NOMO-1 treated with dmso at 0.1 percent for 144 hours (cell line): Measurements from ENCODE around the gene TMEM41A.
"Not testable (repeated sequence)": the region's sequence is repeated elsewhere in the genome, so short reads cannot be mapped to it uniquely, and the experiment has no call there.

Source experiments
- DNase-seq: peaks from one replicate; lab custom pipeline; 2025; ENCODE audit not compliant: unreplicated experiment; lab: John Stamatoyannopoulos, UW

Gene TMEM41A

GRCh38 chr3:185489462-185489861 lies 9.4 kb downstream of the TMEM41A start:
- no peak for DNase-seq

GRCh38 chr3:185488465-185488864 lies 10.4 kb downstream of the TMEM41A start:
- DNase-seq = no peak

GRCh38 chr3:185486394-185486793 lies 12.4 kb downstream of the TMEM41A start:
- no peak for DNase-seq

- DNase-seq = no peak
Observed at GRCh38 chr3:185484296-185484695, 14.5 kb downstream of the TMEM41A start.

GRCh38 chr3:185479373-185479945 lies 19.4 kb downstream of the TMEM41A start:
- no peak for DNase-seq

GRCh38 chr3:185477316-185477715 lies 21.5 kb downstream of the TMEM41A start:
- no peak for DNase-seq

- DNase-seq = not testable (repeated sequence)
Observed at GRCh38 chr3:185474922-185475321, 23.9 kb downstream of the TMEM41A start.

GRCh38 chr3:185473290-185473815 lies 25.5 kb downstream of the TMEM41A start:
- DNase-seq = no peak

GRCh38 chr3:185470323-185470722 lies 28.5 kb downstream of the TMEM41A start:
- DNase-seq = no peak

GRCh38 chr3:185469542-185469941 lies 29.3 kb downstream of the TMEM41A start:
- no peak for DNase-seq

- DNase-seq = not testable (repeated sequence)
Observed at GRCh38 chr3:185466123-185466522, 32.7 kb downstream of the TMEM41A start.

- no peak for DNase-seq
Observed at GRCh38 chr3:185465471-185465870, 33.4 kb downstream of the TMEM41A start.

- DNase-seq = no peak
Observed at GRCh38 chr3:185460719-185461350, 38.0 kb downstream of the TMEM41A start.

GRCh38 chr3:185460309-185460708 lies 38.5 kb downstream of the TMEM41A start:
- no peak for DNase-seq

GRCh38 chr3:185457376-185457775 lies 41.5 kb downstream of the TMEM41A start:
- no peak for DNase-seq

GRCh38 chr3:185451432-185451831 lies 47.4 kb downstream of the TMEM41A start:
- not testable (repeated sequence) for DNase-seq

- no peak for DNase-seq
Observed at GRCh38 chr3:185448107-185448506, 50.7 kb downstream of the TMEM41A start.

GRCh38 chr3:185444329-185444728 lies 54.5 kb downstream of the TMEM41A start:
- DNase-seq = no peak

- no peak for DNase-seq
Observed at GRCh38 chr3:185442031-185442430, 56.8 kb downstream of the TMEM41A start.

- no peak for DNase-seq
Observed at GRCh38 chr3:185439745-185440466, 58.9 kb downstream of the TMEM41A start.
